ENCODE data around the gene STPG2. TPM values are rescaled to one million over a fixed set of nuclear protein-coding genes. Genes with fewer than 3 reads are reported as not detected.

The STPG2 gene
- total and polyA plus RNA-seq, 2 of the 8 experiments (the other 6 are each of a cell fraction or from before 2014, with no cell fraction given) = 0.03 TPM; not detected in 1

DNA sequence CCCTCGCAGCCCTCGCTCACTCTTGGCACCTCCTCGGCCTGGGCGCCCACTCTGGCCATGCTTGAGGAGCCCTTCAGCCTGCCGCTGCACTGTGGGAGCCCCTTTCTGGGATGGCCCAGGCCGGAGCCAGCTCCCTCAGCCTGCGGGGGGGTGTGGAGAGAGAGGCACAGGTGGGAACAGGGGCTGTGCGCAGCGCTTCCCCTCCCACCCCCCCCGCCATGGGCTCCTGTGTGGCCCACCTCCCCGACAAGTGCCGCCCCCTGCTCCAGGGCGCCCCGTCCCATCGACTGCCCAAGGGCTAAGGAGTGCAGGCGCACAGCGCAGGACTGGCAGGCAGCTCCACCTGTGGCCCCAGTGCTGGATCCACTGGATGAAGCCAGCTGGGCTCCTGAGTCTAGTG lies 220.2 kb downstream of the STPG2 start:
- WGBS, 2 experiments (ENCODE audit: extremely low coverage in 1 of 2, insufficient coverage in 1 of 2, insufficient read length in 1 of 2, insufficient replicate concordance in 2 of 2, low coverage in 1 of 2, low lambda C conversion rate in 2 of 2, missing lambda C conversion rate in 1 of 2) = 96% methylated on average over 10 of the region's 17 CpGs; no CpG with 5 or more reads in 1 of the 2 experiments
- Histone ChIP-seq H3K27me3 (replicated peaks in 1 of 4; ENCODE audit: control insufficient read depth in 3 of 4, extremely low read depth in 1 of 4, insufficient read depth in 3 of 4, low read length in 3 of 4) (no peaks in the 10 kb centered on the region), H3K9ac (replicated peaks in 1 of 4; ENCODE audit: extremely low read depth in 1 of 4, low read depth in 3 of 4, low read length in 3 of 4) (no peak overlapping the region), H4K91ac (replicated peaks; ENCODE audit: insufficient read length, low read length) (no peak overlapping the region), H3K36me3 (ENCODE audit: control insufficient read depth in 2 of 4, insufficient read depth in 4 of 4, low read length in 3 of 4) (no peaks in the 10 kb centered on the region; a peak in 1 of 8 replicates), H4K20me1 (replicated peaks in 1 of 2; ENCODE audit: control insufficient read depth in 1 of 2, insufficient read depth in 2 of 2, low read length in 2 of 2) (no peaks in the 10 kb centered on the region), H2BK12ac (ENCODE audit: low read depth, low read length) (no peak overlapping the region), H3K4me3 (ENCODE audit: extremely low read depth in 1 of 4, insufficient read depth in 2 of 4, low read depth in 3 of 4, low read length in 4 of 4) (no peak overlapping the region), H2AK5ac (ENCODE audit: low read depth, low read length) (no peak overlapping the region), H3K56ac (replicated peaks; ENCODE audit: insufficient read length, low read depth, low read length) (no peak overlapping the region), H3K4me2 (ENCODE audit: insufficient read depth in 1 of 2, low read depth in 2 of 2, low read length in 2 of 2) (no peak overlapping the region), H4K5ac (ENCODE audit: insufficient read length, low read depth, low read length) (no peak overlapping the region), H3K23me2 (ENCODE audit: low read depth, low read length) (no peaks in the 10 kb centered on the region), H3K79me2 (ENCODE audit: control insufficient read depth in 1 of 2, insufficient read depth in 2 of 2, low read length in 2 of 2) (no peaks in the 10 kb centered on the region), H2BK5ac (ENCODE audit: low read depth, low read length) (no peak overlapping the region), H3K18ac (ENCODE audit: extremely low read depth, low read length) (no peak overlapping the region), H3K23ac (ENCODE audit: insufficient read length) (no peak overlapping the region), H4K8ac (ENCODE audit: extremely low read depth, insufficient read depth, low read length) (no peak overlapping the region), H3K9me3 (ENCODE audit: insufficient read depth in 2 of 2, low read depth in 1 of 2, low read length in 1 of 2) (peaks cover 0 to 8% of the 10 kb centered on the region in 2 experiments; a peak in 1 of 4 replicates), H2BK20ac (ENCODE audit: low read length) (no peak overlapping the region), H3K79me1 (ENCODE audit: low read depth, low read length) (no peaks in the 10 kb centered on the region), H3K4me1 (replicated peaks in 1 of 4; ENCODE audit: control insufficient read depth in 3 of 4, insufficient read depth in 4 of 4, low read length in 3 of 4) (no peaks in the 10 kb centered on the region), H2AFZ (ENCODE audit: low read length) (no peak overlapping the region), H3K4ac (replicated peaks; ENCODE audit: insufficient read length, low read depth, low read length) (no peak overlapping the region), H2BK15ac (ENCODE audit: low read length) (no peak overlapping the region), H3K27ac (ENCODE audit: low read depth, low read length) (no peak overlapping the region), H2BK120ac (replicated peaks; ENCODE audit: low read depth, low read length) (no peak overlapping the region), H3K14ac (ENCODE audit: insufficient read length) (no peak overlapping the region)
- no peak for DNase-seq (ENCODE audit: low read depth in 1 of 2, low spot score in 2 of 2)
- no peak for TF ChIP-seq ASH2L (IDR thresholded peaks at IDR 0.05; ENCODE audit: low read length)
- TF ChIP-seq SP1 (IDR thresholded peaks at IDR 0.05; ENCODE audit: low read depth, low read length) = no peak
- no peak for TF ChIP-seq POLR2A (IDR thresholded peaks at IDR 0.05; ENCODE audit: control extremely low read depth in 1 of 2, low read depth in 2 of 2, low read length in 2 of 2)
- TF ChIP-seq NANOG (IDR thresholded peaks at IDR 0.05; ENCODE audit: insufficient read depth, low read depth, low read length, poor library complexity, severe bottlenecking) = no peak
- no peak for TF ChIP-seq RNF2 (IDR thresholded peaks at IDR 0.05; ENCODE audit: borderline replicate concordance, low read depth, low read length, missing control alignments, poor library complexity, severe bottlenecking)
- TF ChIP-seq GABPA (IDR thresholded peaks at IDR 0.05; ENCODE audit: borderline replicate concordance, insufficient read depth, low read length) = no peak
- no peak for TF ChIP-seq RAD21 (IDR thresholded peaks at IDR 0.05 in 1 of 2, conservative IDR thresholded peaks at IDR 0.05 in 1 of 2; ENCODE audit: low read depth in 2 of 2, low read length in 2 of 2)
- no peak for TF ChIP-seq JUND (IDR thresholded peaks at IDR 0.05; ENCODE audit: low read length)
- TF ChIP-seq SRF (IDR thresholded peaks at IDR 0.05; ENCODE audit: low read depth, low read length) = no peak
- no peak for TF ChIP-seq SUZ12 (IDR thresholded peaks at IDR 0.05; ENCODE audit: low read length)
- POLR2A ChIA-PET (ENCODE audit: partially characterized antibody) = no interaction called here
- CTCF ChIA-PET (ENCODE audit: partially characterized antibody) = no interaction called here
- FAIRE-seq = no peak

All from H1 (cell line).